Dermis microvascular lymphatic vessel endothelial cell (primary cell): ENCODE results near the gene PCBD2. TPM values are rescaled to one million over a fixed set of nuclear protein-coding genes. Genes with fewer than 3 reads are reported as not detected.
"Not testable (repeated sequence)": the region's sequence is repeated elsewhere in the genome, so short reads cannot be mapped to it uniquely, and the experiment has no call there.

Experiments
- DNase-seq, 2 donors: peaks; one replicate each; pipeline versions ENCODE4 v3.0.0 to v3.0.0-alpha.2; 2010; ENCODE audit warnings: low read depth in 2 of 2
- total RNA-seq: library from RNA; depleted of rRNA; stranded (reverse); fragments of >200 nt; gene quantifications from 2 replicates; pipeline ENCODE4 v1.2.1, GENCODE V29; 2014

The PCBD2 gene
- 4.2 and 4.7 TPM in 2 replicates for total RNA-seq

GRCh38 chr5:134904610-134905245 lies at the start of gene PCBD2:
TSS of gene PCBD2 (plus strand) at chr5:134905131. CDS start at chr5:134905140, 9 bp downstream.
- peak; percentile 80 to 90 for DNase-seq

DNA sequence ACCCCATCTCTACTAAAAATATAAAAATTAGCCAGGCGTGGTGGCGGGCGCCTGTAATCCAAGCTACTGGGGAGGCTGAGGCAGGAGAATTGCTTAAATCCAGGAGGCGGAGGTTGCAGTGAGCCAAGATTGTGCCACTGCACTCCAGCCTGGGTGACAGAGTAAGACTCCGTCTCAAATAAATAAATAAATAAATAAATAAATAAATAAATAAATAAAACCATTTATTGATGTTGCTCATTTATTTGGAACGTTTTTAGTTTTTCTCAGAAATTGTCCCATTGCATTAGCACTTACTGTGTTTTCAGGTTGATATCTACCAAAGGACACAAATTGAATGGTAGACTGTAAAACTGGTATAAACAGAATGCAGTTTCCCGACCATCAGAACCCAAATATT lies 48.5 kb upstream of the PCBD2 start:
- DNase-seq = not testable (repeated sequence)

- no peak for DNase-seq
These were observed 47.5 kb upstream of the PCBD2 start for GRCh38 chr5:134857401-134857800.

GRCh38 chr5:134864707-134865106 lies 40.2 kb upstream of the PCBD2 start:
- no peak for DNase-seq

DNA sequence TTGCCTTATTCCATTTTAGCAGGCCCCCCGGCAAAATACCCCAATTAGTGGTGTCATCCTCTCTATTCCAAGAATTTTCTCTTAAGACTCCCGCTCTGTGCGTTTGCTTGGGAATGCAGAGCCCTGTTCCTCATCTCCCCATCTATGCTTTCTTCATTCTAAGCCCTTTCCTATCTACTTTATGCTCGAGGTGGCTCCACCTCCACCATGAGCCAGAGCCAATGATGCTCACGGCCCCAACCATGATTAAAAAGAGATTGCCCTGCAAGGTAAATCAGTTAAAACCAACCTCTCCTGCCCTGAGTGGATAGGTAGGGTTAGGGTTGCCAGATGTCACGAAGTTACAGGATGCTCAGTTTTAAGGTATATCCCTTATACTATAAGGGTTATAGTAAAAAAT lies 31.4 kb upstream of the PCBD2 start:
- no peak for DNase-seq

GRCh38 chr5:134873987-134874830 lies 30.7 kb upstream of the PCBD2 start, which contains the start of gene TXNDC15:
TSS of gene TXNDC15 (plus strand) at chr5:134874371. CDS start at chr5:134874428, 57 bp downstream.
- DNase-seq = peak; percentile 70 to 89

DNA sequence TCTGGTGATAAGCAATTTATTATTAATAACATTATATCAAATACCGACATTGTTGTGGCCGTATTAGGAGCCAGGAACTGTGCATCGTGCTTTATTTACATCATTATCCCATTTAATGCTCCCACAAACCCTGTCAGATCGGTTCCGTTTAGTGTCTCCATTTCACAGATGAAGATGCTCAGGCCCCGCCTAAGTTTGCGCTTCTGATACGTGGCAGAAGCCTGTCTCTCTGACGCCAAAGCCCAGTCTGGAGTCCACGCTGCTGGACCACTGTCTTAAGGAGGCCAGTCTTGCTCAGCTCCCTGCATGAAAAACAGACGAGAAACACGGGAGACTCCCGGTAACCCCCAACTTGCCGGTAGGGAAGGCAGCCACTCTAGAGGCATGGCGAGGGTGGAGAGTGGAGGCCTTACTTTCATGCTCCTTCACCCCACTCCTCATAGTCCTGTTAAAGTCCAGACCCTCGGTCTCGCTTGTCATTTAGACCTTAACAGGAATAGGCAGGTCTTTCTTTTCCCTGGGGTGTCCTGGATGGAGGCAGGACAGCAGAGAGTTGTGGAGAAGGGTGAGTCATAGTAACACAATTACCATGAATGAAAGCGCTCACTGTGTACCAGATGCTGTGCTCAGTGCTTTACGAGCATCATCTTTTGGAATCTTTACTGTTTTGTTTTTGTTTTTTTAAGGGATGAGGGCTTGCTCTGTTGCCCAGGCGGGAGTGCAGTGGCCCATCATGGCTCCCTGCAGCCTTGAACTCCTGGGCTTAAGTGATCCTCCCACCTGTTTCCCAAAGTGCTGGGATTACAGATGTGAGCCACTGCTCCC lies 29.9 kb upstream of the PCBD2 start:
- peak in 1 of 2 donors; percentile 86 for DNase-seq

GRCh38 chr5:134877159-134877558 lies 27.8 kb upstream of the PCBD2 start:
- no peak for DNase-seq

DNA sequence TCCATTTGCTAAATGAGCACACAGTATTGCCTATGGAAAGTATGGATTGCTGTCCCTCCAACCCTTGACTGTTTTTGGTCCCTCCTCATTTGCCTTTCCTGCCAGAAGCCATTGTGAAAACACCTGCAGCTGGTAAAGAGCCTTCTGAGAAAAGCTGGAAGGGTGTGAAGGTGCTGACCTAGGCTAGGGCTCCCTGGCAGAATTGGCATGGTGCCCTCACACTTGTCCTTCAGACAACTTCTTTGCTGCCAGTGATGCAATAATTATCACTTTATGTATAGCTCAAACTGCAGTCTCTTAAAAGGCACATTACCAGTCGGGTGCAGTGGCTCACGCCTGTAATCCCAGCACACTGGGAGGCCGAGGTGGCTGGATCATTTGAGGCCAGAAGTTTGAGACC lies 26.5 kb upstream of the PCBD2 start:
- DNase-seq = no peak

DNA sequence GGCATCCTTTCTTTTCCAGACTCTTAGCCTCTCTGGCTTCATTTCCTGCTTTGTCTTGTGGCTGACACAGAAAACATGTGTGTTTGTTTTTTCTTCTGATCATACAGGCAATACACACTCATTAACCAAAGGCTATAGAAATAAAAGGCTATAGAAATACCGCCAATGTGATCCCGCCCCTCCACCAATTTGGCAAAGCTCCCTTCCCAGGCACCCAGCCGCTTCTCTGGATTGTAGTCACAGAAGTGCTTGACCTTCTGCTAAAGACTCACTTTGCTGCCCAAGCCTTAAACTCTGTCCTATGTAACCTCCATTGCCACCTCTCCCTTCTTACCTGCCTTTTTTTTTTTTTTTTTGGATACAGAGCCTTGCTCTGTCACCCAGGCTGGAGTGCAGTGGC lies 25.5 kb upstream of the PCBD2 start:
- DNase-seq = no peak

DNA sequence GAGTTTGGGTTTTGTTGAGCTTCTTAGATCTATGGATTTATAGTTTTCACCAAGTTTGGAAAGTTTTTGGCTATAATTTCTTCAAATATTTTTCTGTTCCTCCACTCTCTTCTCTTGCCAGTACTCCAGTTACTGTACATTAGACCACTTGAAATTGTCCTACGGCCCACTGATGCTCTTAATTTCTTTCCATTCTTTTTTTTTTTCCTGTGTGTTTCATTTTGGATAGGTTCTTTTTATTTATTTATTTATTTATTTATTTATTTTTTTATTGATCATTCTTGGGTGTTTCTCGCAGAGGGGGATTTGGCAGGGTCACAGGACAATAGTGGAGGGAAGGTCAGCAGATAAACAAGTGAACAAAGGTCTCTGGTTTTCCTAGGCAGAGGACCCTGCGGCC lies 24.0 kb upstream of the PCBD2 start:
- not testable (repeated sequence) for DNase-seq

- DNase-seq = not testable (repeated sequence)
These were observed 23.2 kb upstream of the PCBD2 start for GRCh38 chr5:134881711-134882110.

DNA sequence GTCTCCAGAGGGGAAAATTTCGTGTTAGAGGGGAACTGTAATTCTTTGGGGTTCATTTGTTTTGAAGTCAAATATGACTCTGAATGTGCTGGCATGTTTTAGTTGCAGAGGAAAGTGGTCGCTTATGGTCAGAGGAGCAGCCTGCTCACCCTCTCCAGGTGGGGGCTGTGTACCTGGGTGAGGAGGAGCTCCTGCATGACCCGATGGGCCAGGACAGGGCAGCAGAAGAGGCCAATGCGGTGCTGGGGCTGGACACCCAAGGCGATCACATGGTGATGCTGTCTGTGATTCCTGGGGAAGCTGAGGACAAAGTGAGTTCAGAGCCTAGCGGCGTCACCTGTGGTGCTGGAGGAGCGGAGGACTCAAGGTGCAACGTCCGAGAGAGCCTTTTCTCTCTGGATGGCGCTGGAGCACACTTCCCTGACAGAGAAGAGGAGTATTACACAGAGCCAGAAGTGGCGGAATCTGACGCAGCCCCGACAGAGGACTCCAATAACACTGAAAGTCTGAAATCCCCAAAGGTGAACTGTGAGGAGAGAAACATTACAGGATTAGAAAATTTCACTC lies 17.3 kb upstream of the PCBD2 start:
- DNase-seq = no peak

DNA sequence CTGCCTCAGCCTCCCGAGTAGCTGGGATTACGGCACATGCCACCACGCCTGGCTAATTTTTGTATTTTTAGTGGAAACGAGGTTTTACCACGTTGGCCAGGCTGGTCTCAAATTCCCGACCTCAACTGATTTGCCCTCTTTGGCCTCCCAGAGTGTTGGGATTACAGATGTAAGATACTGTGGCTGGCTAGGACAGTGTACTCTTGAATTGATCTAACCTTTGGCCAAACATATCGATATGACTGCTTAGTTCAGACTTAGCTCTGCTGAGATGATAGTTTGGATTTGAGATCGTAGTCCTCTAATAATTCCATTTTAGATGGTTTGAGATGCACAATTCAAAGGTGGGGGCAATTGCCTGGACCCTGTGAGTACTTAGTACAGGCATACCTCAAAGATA lies 15.6 kb upstream of the PCBD2 start:
- no peak for DNase-seq

DNA sequence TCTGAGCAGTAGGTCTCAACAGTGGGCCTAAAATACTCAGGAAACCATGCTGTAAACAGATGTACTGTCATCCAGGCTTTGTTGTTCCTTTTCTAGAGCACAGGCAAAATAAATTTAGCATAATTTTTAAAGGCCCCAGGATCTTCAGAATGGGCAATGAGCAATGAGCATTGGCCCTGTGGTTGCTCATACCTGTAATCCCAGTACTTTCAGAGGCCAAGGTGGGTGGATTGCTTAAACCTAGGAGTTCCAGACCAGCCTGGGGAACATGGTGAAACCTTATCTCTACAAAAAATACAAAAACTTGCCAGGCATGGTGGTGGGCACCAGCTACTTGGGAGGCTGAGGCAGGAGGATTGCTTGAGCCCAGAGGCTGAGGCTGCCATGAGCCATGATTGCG lies 13.5 kb upstream of the PCBD2 start:
- no peak for DNase-seq

- no peak for DNase-seq
These were observed 12.6 kb upstream of the PCBD2 start for GRCh38 chr5:134892282-134892681.

GRCh38 chr5:134892926-134893325 lies 12.0 kb upstream of the PCBD2 start:
- DNase-seq = no peak

- no peak for DNase-seq
These were observed 11.0 kb upstream of the PCBD2 start for GRCh38 chr5:134893748-134894505.

DNA sequence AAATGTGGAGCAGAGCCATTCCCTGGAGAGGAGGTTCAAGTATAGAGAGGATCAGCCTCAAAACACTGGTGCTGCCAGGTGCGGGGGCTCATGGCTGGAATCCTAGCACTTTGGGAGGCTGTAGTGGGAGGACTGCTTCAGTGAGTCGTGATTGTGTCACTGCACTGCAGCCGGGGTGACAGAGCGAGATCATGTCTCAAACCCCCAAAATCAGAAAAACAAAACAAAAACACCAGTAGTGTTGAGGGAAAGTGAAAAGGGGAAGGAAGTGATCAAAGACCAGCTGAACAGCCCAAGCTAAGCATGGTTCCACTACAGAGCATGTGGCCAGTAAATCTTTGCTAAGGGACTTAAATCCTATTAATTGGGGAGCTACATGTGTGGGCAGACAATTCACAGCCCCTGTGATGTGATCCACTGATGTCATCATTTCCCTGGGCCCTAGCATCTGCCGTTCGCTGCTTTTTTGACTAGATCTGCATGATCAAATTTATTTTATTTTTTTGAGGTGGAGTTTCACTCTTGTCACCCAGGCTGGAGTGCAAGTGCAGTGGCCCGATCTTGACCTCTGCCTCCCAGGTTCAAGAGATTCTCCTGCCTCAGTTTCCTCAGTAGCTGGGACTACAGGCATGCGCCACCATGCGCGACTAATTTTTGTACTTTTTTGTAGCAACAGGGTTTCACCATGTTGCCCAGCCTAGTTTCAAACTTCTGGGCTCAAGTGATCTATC lies 2.7 kb upstream of the PCBD2 start:
- DNase-seq = peak in 1 of 2 donors; percentile 5
